ENCODE measurements around the gene RDH13. TPM values are rescaled to one million over a fixed set of nuclear protein-coding genes. Genes with fewer than 3 reads are reported as not detected.
"Not testable (repeated sequence)": the region's sequence is repeated elsewhere in the genome, so short reads cannot be mapped to it uniquely, and the experiment has no call there.

The RDH13 gene
- total and polyA plus RNA-seq, 2 donors = 12.4 to 15.0 TPM

DNA sequence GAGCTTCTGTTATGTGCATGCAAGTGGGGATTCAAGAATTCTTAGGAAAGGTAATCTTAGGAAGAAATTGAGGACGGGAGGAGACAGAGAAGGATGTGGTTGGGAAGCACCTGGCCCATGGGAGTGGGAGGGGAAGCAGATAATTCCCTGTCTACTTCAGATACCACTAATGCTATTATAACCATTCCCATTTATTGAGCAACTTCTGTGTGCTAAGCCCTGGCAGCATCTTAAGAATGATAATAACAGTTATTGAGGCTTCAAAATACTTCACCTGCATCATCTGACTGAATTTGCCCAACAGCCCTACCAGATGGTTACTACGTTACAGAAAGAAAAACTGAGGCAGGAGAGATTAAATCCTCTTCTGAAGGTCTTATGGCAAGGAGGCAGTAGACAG, 14.2 kb upstream of the RDH13 start:
- no peak overlapping the region for H3K27ac ChIP-seq (ENCODE audit: low read depth)
- DNase-seq (ENCODE audit: extremely low spot score) = no peak
- no peaks in the 10 kb centered on the region for H3K36me3 ChIP-seq (ENCODE audit: insufficient read depth)
- H3K4me3 ChIP-seq (ENCODE audit: low read depth, low read length) = no peak overlapping the region
- H3K4me1 ChIP-seq (ENCODE audit: insufficient read depth) = peaks cover 4% of the 10 kb centered on the region
- WGBS = 77% methylated on average over 2 of the region's 2 CpGs

DNA sequence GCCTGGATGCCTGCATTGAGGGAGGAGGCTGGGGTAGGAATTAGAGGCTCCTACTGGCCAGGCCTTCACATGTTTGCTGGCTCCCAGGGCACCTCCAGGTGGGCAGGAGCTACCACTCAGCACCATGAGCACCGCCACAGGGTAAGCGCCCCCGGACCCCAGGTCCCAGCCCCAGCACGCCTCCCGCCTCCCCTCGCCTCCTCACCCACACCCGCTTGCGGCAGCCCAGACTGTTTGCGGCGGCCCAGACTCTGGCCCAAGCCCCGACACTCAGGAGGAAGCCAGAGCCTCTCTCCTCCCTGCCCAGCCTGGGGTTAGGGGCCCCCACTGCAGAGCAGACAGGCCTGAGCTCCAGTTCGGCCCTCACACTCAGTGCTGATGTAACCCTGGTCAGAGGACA, 13.4 kb upstream of the RDH13 start:
- DNase-seq (ENCODE audit: extremely low spot score) = no peak
- 80% methylated on average over 12 of the region's 12 CpGs for WGBS
- no peak overlapping the region for H3K27ac ChIP-seq (ENCODE audit: low read depth)
- peaks cover 3% of the 10 kb centered on the region for H3K4me1 ChIP-seq (ENCODE audit: insufficient read depth)
- no peaks in the 10 kb centered on the region for H3K36me3 ChIP-seq (ENCODE audit: insufficient read depth)
- no peak overlapping the region for H3K4me3 ChIP-seq (ENCODE audit: low read depth, low read length)

DNA sequence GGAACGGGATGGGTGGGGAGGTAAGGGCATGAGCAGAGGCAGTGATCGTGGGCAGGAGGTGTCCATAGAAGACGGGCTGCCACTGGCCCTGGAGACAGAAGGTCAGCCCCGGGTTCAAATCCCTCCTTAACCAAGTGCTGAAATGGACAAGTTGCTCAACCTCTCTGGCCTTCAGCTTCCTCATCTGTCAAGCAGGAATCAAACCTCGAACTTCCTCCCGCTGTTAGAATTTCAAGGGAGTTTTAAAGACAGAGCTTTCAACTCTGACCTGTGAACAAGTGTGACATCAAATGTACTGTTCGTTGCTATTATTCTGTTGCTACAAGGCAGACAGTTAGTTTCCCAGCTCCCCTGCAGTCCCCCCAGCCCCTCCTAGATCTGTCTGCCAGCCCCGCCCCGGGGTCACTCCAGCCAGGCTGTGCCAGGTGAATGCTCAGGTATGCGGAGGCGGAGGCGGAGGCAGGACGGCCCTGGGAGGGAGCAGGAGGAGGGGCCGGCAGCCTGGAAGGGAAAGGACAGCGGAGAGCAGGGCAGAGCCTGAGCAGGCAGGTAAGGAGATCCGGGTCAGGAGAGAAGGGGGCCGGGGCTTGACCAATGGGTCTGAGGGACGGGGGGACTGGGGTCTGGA, 12.5 kb upstream of the RDH13 start, which contains the start of gene EPS8L1:
Gene EPS8L1 (plus strand): TSS at position 499 of the 628 bp plus-strand sequence. CDS start 576 bp downstream, outside the sequence.
- Histone ChIP-seq H3K4me1 (ENCODE audit: insufficient read depth) (no peaks in the 10 kb centered on the region), H3K4me3 (ENCODE audit: low read depth, low read length) (no peak within 1 kb of the TSS), H3K36me3 (ENCODE audit: insufficient read depth) (no peaks in the 10 kb centered on the region), H3K27ac (ENCODE audit: low read depth) (no peak within 1 kb of the TSS)
- no peak for DNase-seq (ENCODE audit: extremely low spot score)
- WGBS = 30% methylated on average over 18 of the region's 18 CpGs

DNA sequence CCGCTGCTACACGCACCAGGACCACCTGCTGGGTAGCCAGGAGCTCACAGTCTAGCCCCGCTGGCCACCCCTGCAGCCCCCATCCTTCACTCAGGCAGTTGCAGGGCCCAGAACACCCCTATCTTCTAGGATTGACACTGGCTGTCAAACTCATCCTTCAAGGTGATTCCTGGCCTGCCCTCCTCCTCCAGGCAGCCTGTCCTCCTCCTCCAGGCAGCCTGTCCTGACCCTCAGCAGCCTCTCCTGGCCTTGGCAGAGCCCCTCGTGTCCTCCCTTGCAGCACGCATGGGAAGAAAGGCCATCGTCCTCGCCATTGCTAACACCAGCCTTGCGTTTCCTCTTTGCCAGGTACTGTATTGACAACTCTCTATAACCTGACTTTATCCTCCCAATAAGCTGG, 9.0 kb upstream of the RDH13 start:
- Histone ChIP-seq H3K36me3 (ENCODE audit: insufficient read depth) (no peaks in the 10 kb centered on the region), H3K4me3 (ENCODE audit: low read depth, low read length) (no peak overlapping the region), H3K27ac (ENCODE audit: low read depth) (no peak overlapping the region), H3K4me1 (ENCODE audit: insufficient read depth) (no peaks in the 10 kb centered on the region)
- WGBS = 64% methylated on average over 8 of the region's 8 CpGs
- no peak for DNase-seq (ENCODE audit: extremely low spot score)

DNA sequence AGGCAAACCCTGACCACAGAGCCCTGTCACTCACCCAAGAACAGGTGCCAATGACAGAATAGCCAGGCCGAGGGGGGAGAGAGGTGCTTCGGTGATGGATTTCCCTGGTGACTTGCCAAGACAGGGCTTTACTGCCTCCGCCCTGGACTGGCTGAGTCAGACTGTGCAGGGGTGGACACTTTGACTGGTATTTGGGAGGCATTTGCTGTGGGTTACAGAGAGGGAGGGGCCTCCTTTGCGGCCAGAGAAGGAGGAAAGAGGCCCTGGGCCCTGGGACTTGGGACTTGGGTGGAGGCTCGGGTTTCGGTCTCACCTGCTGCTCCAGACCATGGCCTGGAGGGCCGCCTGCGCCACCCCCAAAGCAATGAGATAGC, 8.2 kb upstream of the RDH13 start:
- no peak for DNase-seq (ENCODE audit: extremely low spot score)
- H3K36me3 ChIP-seq (ENCODE audit: insufficient read depth) = no peaks in the 10 kb centered on the region
- WGBS = 39% methylated on average over 8 of the region's 8 CpGs
- H3K4me3 ChIP-seq (ENCODE audit: low read depth, low read length) = no peak overlapping the region
- no peak overlapping the region for H3K27ac ChIP-seq (ENCODE audit: low read depth)
- H3K4me1 ChIP-seq (ENCODE audit: insufficient read depth) = no peaks in the 10 kb centered on the region

DNA sequence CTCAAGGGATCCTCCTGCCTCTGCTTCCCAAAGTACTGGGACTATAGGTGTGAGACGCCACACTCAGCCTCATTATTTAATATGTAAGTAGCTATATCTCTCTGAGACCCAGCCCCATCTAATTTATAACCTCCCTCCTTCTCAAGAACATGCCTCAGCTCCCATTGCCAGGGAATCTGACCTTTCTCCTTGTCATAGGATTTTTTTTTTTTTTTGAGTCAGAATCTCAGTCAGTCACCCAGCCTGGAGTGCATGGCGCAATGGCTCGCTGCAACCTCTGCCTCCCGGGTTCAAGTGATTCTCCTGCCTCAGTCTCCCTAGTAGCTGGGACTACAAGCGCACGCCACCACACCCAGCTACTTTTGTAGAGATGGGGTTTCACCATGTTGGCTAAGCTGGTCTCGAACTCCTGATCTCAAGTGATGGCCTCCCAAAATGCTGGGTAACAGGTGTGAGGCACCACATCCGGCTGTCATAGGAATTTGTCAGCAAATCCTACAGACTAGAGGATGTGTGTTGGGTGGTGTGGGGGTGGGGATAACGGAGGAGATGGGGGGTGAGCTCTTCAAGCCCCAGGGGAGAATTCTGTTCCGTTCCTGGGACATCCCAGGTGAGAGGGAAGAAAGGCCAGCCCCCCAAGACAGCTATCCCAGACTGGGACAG, 7.6 kb upstream of the RDH13 start:
- 83% methylated on average over 10 of the region's 10 CpGs for WGBS
- Histone ChIP-seq H3K36me3 (ENCODE audit: insufficient read depth) (no peaks in the 10 kb centered on the region), H3K4me3 (ENCODE audit: low read depth, low read length) (no peak overlapping the region), H3K27ac (ENCODE audit: low read depth) (no peak overlapping the region), H3K4me1 (ENCODE audit: insufficient read depth) (no peaks in the 10 kb centered on the region)
- DNase-seq (ENCODE audit: extremely low spot score) = no peak

DNA sequence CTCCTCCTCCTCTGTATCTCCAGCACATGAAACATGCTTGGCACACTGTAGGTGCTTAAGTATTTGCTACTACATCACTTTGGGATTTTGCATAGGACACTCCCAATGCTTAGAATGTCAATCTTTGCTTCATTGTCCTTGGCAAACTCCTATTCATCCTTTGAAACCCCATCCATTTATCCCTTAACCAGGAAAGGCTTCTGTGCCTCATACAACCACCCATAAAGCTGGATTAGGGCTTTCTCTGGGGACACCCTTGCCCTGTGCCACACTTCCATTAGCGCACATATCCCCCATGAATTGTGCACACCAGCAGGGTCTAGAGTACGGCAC, 6.9 kb upstream of the RDH13 start:
- no peaks in the 10 kb centered on the region for H3K4me1 ChIP-seq (ENCODE audit: insufficient read depth)
- H3K4me3 ChIP-seq (ENCODE audit: low read depth, low read length) = no peak overlapping the region
- 97% methylated on average over 2 of the region's 2 CpGs for WGBS
- no peaks in the 10 kb centered on the region for H3K36me3 ChIP-seq (ENCODE audit: insufficient read depth)
- DNase-seq (ENCODE audit: extremely low spot score) = no peak
- no peak overlapping the region for H3K27ac ChIP-seq (ENCODE audit: low read depth)

DNA sequence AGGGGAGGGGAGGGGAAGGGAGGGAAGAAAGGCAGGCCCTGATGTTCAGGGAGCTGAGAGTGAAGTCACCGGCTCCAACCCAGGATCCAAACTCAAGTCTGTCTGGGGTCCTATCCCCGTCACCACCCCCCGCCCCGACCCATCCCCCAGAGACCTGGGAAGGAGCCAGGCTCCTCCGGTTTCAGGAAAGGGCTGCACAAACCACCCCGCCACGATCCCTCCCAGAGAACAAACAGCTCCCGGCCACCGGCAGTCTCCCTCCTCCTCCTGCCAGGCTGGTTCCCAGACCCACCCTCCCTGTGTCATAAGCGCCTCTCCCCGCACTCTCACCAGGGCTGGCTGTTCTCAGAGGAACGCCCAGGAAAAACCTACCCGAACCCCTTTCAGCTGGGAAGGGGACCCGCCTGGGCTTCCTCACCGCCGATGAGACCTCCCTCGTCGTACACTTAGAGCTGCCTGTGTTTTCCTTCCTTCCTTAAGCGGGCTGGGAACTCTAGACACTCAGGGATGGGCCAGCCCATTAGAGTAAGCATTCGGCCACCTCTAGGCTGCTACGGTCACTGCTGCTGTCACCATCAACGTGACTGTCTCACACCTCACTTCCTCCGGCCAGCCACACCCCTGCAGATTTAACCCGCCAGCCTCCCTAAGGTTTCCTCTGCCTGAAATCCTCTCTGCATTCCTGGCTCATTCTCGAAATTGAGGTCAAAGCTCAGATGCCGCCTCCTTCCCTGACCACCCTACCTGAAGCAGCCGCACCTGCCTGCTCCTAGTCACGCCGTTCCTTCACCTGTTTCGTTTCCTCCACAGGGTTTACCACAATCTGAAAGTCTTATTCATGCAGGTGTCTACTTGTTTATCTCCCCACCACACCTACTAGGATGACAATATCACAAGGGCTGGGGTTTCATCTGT, 6.3 kb upstream of the RDH13 start:
- no peaks in the 10 kb centered on the region for H3K36me3 ChIP-seq (ENCODE audit: insufficient read depth)
- 6% methylated on average over 30 of the region's 30 CpGs for WGBS
- H3K4me1 ChIP-seq (ENCODE audit: insufficient read depth) = no peaks in the 10 kb centered on the region
- peak overlapping the region; percentile 78 for H3K27ac ChIP-seq (ENCODE audit: low read depth)
- no peak overlapping the region for H3K4me3 ChIP-seq (ENCODE audit: low read depth, low read length)
- DNase-seq (ENCODE audit: extremely low spot score) = no peak

DNA sequence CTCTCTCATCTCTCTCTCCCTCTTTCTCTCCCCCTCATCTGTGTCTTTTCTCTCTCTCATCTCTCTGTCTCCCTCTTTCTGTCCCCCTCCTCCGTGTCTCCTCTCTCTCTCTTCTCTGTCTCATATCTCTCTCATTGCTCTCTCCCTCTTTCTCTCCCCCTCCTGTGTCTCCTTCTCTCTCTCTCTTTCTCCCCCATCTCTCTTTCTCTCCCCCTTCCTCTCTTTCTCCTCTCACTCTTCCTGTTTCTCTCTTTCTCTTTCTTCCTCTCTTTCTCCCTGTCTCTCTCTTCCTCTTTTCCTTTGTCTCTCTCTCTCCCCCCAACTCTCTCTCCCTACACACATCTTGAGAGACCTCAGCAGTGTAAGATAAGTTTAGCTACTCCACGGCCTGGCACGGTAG, 4.9 kb upstream of the RDH13 start:
- DNase-seq (ENCODE audit: extremely low spot score) = no peak
- no peaks in the 10 kb centered on the region for H3K4me1 ChIP-seq (ENCODE audit: insufficient read depth)
- 30% methylated on average over 3 of the region's 3 CpGs for whole genome bisulfite sequencing
- H3K4me3 ChIP-seq (ENCODE audit: low read depth, low read length) = no peak overlapping the region
- H3K27ac ChIP-seq (ENCODE audit: low read depth) = no peak overlapping the region
- H3K36me3 ChIP-seq (ENCODE audit: insufficient read depth) = no peaks in the 10 kb centered on the region

DNA sequence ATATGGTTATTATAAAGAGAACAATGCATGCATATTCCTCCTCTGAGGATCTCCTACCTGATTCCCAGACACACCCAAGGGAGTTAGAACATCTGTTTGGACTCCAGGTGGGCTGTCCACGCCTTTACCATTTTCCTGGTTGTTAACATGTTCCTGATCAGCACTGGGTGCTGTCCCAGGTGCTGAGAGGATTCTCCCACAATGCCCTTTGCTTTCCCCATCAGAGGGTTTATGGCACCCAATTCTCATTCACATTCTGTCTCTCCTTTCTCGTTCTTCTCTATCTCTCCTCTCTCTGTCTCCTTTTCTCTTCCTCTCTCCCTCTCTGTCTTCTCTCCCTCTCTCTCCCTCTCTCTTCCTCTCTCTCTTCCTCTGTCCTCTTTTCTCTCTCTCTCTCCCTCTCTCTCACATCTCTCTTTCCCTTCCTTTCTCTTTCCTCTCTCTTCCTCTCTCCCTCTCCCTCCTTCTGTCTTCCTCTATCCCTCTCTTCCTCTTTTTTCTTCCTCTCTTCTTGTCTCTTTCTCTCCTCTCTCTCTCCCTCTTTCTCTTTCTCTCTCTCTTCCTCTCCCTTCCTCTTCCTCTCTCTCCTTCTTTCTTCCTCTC, 3.3 kb upstream of the RDH13 start:
- Histone ChIP-seq H3K4me1 (ENCODE audit: insufficient read depth) (no peaks in the 10 kb centered on the region), H3K4me3 (ENCODE audit: low read depth, low read length) (no peak overlapping the region), H3K36me3 (ENCODE audit: insufficient read depth) (no peaks in the 10 kb centered on the region), H3K27ac (ENCODE audit: low read depth) (no peak overlapping the region)
- DNase-seq (ENCODE audit: extremely low spot score) = no peak
- 22% methylated on average over 2 of the region's 2 CpGs for WGBS

DNA sequence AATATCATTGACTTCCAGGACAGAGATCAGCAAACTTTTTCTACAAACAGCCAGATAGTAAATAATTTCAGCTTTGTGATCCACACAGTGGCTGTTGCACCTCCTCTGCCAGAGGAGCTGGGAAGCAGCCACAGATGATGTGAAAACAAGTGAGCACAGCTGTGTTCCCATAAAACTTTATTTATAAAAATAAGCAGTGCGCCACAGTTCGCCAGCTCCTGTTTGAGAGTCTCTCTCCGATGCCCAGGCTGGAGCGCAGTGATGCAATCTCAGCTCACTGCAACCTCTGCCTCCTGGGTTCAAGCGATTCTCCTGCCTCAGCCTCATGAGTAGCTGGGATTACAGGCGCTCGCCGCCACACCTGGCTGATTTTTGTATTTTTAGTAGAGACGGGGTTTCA, 2.6 kb upstream of the RDH13 start:
- not testable (repeated sequence) for H3K4me3 ChIP-seq (ENCODE audit: low read depth, low read length); H3K36me3 ChIP-seq (ENCODE audit: insufficient read depth); H3K27ac ChIP-seq (ENCODE audit: low read depth); DNase-seq (ENCODE audit: extremely low spot score); H3K4me1 ChIP-seq (ENCODE audit: insufficient read depth)
- WGBS = 80% methylated on average over 9 of the region's 9 CpGs

DNA sequence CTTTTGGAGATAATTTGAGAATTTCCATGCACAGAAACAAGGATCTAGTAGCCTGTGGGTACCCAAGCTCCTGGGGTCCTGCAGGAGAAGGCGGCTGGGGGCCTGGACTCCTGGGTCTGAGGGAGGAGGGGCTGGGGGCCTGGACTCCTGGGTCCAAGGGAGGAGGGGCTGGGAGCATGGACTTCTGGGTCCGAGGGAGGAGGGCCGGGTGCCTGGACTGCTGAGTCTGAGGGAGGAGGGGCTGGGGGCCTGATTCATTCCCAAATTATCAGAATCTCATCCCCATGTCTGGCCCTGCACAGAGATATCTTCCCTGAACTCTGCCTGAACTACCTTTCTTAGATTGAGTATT, 520 bp upstream of the RDH13 start:
- Histone ChIP-seq H3K4me3 (ENCODE audit: low read depth, low read length) (peak overlapping the region; percentile 89), H3K4me1 (ENCODE audit: insufficient read depth) (no peaks in the 10 kb centered on the region), H3K27ac (ENCODE audit: low read depth) (no peak overlapping the region), H3K36me3 (ENCODE audit: insufficient read depth) (no peaks in the 10 kb centered on the region)
- DNase-seq (ENCODE audit: extremely low spot score) = no peak
- WGBS = 62% methylated on average over 3 of the region's 3 CpGs

DNA sequence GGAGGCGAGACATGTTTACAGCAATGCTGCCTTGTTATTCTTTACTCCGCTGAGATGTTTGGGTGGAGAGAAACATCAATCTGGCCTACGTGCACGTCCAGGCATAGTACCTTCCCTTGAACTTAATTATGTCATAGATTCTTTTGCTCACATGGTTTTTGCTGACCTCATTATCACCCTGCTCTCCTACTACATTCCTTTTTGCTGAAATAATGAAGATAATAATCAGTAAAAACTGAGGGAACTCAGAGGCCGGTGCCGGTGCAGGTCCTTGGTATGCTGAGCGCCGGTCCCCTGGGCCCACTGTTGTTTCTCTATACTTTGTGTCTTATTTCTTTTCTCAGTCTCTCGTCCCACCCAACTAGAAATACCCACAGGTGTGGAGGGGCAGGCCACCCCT, 2.7 kb downstream of the RDH13 start:
- WGBS = 82% methylated on average over 9 of the region's 9 CpGs
- not testable (repeated sequence) for H3K36me3 ChIP-seq (ENCODE audit: insufficient read depth); H3K4me1 ChIP-seq (ENCODE audit: insufficient read depth); H3K27ac ChIP-seq (ENCODE audit: low read depth); DNase-seq (ENCODE audit: extremely low spot score); H3K4me3 ChIP-seq (ENCODE audit: low read depth, low read length)

Data from urinary bladder (tissue), 4 donors.